Cerebellar nuclear complex (tissue), 1 donor: ENCODE data around the gene SELENON.
A peak's percentile ranks its signal among the peaks of the same experiment; 100 is the strongest.

Experiments
- DNase-seq, 2 experiments: peaks; one replicate each; lab custom pipeline; 2025; lab: John Stamatoyannopoulos, UW

SELENON gene

GRCh38 chr1:25810341-25811299, 10.6 kb downstream of the SELENON start:
- DNase-seq, result no peak

- DNase-seq, result no peak
Observed at GRCh38 chr1:25811384-25812082, 11.5 kb downstream of the SELENON start.

DNA sequence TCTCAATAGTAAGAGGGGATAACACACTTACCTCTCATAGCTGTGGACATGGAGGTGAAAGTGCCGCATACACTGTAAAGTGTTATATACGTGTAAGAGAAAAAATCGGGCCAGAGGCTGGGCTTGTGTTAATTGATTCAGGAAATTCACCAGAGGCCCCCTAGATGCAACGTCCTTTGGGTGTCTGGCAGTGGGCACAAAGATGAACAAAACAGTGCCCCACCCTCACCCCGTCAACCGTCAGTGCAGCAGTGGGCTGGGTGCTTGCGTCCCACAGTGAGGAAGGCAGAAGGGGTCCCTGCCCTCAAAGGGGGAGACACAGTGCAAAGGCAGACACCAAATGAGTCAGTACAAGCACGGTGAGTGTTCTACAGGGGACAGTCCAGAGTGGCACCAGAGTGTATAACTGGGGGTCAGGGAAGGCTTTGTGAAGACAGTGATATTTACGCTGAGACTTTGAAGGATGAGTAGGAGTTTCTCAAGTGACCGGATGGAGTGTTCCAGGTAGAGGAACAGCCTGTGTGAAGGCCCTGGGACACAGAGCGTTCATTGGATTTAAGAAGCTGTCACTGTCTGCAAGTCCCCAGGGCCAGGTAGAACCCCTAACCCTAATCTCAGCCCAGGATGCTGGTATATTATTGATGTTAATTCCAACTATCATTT, 13.2 kb downstream of the SELENON start:
- no peak for DNase-seq

GRCh38 chr1:25813734-25814471, 13.9 kb downstream of the SELENON start:
- no peak for DNase-seq

DNA sequence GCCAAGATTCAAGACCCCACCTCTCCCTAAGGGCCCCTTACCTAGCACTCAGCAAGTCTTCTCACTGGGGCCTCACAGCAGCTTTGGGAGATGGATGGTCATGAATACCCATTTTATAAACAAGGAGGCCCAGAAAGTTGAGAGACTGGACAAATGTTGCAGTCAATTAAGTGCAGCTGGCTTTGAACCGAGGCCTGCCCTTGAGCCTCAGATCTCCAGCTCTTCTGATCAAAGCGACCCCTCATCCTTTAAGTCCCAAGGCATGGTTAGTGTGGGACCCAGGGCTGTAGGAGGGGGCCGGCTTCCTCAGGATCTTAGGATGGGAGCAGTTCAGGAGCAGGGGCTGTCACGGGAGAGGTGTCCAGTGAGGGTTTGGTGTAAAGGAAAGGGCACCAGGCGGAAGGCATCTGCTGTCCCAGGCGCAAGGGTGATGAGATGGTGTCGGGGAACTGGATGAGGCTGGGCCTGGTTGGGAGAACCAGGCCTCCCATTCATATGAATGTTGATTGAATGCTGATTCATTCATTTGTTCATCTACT, 14.6 kb downstream of the SELENON start:
- no peak for DNase-seq

DNA sequence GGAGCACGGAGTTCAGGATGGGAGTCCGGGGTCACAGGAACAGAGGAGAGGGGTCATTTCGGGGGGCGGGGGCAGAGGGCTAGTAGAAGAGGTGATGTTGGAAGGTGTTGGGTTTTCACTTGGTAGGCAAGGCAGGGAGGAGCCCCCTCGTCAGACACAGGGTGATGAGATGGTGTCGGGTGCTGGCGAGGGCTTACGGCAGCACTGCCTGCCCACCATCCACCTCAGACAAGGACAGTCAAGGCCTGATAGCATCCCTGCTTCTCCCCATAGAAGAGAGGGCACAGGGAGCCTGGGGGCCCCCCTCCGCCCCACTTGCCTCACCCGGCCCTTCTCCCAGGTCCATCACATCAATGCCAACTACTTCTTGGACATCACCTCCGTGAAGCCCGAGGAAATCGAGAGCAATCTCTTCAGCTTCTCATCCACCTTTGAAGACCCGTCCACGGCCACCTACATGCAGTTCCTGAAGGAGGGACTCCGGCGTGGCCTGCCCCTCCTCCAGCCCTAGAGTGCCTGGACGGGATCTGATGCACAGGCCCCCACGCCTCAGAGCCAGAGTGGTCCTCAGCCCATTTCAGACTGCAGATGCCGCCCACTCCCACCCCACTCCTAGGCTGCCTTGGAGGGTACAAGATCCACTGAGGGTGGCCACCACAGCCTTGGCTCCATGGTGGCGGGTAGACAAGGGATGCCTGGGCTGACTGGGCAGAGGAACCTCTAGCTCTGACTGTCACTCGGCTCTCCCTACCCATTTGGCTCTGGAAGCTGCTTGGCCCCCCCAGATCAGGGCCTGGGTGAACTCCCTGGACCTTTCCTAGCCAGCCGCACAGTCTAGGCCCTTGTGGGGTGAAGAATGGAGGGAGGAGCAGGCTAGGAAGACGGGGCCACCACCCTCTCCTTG, 15.5 kb downstream of the SELENON start:
- DNase-seq, result no peak

- no peak for DNase-seq
Observed at GRCh38 chr1:25816112-25816718, 16.2 kb downstream of the SELENON start.

DNA sequence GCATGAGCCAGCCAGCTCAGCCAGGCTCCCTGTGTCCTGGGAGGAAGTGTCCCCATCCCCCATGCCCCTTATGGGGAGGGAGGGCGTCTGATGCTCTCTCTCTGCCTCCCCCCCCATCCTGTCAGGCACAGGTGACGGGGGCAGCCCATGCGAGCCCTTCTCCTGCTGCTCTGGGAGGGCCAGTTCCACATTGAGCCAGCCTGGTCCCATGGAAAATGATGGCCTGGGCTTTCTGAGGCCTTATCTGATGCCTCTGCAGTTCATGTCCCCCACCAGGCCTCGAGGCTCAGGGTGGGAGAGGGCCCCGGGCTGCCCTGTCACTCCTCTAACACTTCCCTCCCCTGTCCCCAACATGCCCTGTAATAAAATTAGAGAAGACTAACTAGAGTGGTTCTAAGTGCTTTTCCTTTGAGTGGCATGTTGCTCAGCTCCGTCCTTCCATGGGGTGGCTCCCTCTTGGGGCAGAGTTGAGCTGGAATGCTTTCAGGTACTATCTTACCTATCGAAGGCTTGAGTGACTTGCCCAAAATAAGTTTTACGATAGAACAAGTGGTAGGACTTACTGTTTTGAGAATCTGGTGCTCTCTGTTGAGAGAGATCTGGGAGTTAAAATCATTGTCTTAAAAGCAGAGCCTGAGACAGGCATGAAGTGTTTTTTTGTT, 18.0 kb downstream of the SELENON start:
- DNase-seq, result no peak

GRCh38 chr1:25818569-25818968, 18.6 kb downstream of the SELENON start:
- no peak for DNase-seq

DNA sequence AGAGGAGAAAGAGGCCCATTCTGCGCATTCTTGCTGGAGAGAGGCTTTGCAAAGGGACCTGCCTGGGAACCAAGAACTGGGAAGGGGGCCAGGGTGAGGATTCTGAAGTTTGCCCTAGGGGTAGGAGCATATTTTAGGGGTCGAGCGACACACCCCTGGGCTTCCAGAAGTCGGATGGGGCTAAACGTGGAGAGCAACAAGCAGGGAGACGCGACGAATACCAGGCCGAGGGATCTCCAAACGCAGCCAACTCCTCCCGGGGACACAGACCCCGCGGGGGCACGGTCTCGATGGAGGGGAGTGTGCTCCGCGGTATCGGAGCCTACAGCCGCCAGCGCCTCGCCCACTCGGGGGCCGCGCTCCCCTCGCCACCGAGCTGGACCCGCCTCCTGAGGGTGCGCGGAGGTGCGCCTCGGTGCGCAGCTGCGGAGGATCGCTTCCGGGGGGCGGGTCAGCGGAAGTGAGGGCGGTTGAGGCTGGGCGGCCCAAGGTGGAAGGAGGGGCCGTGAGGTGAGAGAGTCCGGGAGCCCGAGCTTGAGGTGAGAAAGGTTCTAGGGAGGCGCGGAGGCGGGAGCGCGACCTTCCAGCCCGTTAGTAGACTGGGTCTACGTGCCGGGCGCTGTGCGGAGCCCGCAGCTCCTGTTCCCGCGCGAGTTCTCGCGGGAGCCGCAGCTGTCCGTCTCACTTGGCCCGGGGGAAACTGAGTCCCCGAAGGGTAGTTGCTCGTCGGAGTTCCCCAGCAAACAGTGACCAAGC, 19.7 kb downstream of the SELENON start, which contains the start of gene MTFR1L:
TSS of gene MTFR1L (plus strand) at position 464 of the 756 bp plus-strand sequence. CDS start 3,151 bp downstream, outside the sequence.
- peak in 1 of 2 experiments; percentile 72 for DNase-seq

- DNase-seq, result no peak
Observed at GRCh38 chr1:25820247-25821111, 20.5 kb downstream of the SELENON start.

GRCh38 chr1:25821112-25821476, 21.1 kb downstream of the SELENON start:
- DNase-seq, result no peak

DNA sequence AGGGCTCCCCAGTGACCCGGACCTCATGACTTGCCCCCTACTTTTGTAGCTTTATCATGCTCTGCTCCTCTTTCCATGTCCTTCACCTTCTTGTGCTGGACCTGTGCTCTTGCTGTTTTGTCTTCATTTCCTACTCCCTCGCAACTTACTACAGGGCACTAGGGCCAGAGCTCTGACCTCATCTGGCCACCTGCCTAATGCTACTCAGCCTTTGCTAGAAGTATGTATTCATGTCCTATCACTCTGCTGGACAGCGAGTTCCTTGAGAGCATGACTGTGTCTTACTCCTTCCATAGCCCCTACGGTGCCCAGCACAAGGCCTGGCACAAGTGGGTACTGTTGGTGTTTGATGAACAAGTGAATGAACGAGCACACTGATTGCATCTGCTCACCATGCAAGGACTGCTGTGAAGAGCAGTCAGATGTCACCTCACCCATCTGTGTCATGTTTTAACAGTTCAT, 21.7 kb downstream of the SELENON start:
- DNase-seq, result no peak

DNA sequence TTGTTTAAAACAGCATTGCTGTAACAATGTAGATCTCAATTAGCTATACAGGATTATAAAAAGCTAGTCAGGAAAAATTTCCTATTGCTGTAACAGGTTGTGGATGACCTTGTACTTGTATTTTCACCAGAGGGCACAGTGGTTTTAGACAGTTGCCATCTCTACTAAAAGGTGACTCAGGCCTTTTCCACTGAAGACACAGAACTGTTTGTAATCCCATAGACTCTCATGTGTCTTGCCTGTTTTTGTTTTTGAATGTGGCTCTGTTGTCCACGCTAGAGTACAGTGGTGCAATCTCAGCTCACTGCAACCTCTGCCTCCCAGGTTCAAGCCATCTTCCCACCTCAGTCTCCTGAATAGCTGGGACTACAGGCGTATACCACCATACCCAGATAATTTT, 25.6 kb downstream of the SELENON start:
- DNase-seq, result no peak

- DNase-seq, result no peak
Observed at GRCh38 chr1:25826571-25826970, 26.6 kb downstream of the SELENON start.

DNA sequence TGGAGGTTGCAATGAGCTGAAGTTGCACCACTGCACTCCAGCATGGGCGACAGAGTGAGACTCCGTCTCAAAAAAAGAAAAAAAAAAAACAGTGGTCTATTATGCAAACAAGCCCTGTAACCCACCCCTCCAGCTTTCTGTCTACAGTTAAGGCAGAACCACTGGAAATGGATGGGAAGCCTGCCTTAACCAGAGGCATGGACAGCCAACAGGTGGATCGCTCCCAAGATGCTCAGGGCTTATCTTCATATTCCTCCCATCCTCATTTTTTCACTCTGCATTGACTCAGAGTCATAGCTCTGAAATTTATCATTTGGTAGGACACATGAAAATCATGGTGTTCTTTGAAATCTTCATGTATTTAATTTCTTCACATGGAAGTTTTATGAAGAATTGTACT, 28.5 kb downstream of the SELENON start:
- DNase-seq, result no peak

DNA sequence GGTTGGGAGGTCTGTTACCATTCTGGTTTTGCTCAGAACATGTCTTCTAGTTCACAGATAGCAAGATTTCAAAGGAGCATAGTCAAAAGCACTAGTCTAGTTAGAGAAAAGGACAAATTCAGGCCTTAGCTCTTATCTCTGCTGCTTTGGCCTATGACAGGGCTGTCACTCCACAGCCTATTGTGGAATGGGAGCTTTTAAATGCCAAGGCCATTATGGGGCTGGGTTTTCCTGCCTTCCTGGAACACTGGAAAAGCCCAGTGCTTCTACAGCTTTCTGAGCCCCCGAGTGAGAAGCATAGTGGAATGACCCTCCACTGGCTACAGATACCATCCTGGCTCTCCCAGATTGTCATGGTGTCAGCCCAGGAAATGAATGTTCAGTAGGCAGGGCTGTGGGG, 29.1 kb downstream of the SELENON start:
- no peak for DNase-seq
